ENCODE results near the gene CSRP2. TPM values are rescaled to one million over a fixed set of nuclear protein-coding genes. Genes with fewer than 3 reads are reported as not detected.

The CSRP2 gene
- total RNA-seq, 4 donors from 2014 or later: 10.1 to 24.4 (median 15.8) TPM

DNA sequence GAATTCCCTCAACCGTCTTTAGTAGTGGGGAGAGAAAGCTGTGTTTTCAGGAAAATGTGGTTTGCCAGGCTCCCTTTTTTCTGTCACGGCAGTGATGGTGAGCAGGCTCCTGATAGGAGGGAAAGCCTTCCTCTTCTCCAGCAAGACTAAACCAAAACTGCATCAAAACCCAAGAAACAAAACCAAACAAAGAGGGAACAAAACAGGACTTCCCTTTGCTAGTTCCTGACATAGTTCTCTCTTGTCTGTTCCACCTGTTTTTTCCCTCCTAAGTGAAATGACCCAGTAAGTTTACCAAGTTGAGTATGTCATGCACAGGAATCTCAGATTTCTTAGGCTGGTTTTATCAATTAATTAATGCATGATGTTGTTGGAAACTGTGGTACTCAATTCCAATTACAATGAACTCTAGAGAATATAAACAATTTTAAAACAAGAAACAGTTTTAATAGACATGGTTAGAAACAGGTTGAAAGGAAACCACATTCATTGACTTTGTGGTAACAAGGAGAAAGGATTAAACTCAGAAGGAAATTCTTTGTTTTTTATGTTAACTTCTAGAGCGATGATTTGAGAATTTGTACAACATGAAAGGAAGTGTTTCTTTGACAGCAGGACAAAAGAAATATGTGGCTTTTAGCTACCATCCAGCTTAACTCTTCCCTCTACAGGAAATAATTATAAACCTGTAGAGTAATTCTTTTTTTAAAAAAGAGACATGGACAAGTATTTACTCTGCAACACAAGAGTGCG lies 23.0 kb upstream of the CSRP2 start:
- DNase-seq (ENCODE audit: low spot score in 2 of 2): no peak
- H3K4me1 ChIP-seq: no peaks in the 10 kb centered on the region
- 64% methylated on average over 4 of the region's 4 CpGs for WGBS
- no peak for TF ChIP-seq EP300 (IDR thresholded peaks at IDR 0.05)
- no peak for TF ChIP-seq POLR2A (IDR thresholded peaks at IDR 0.05)
- TF ChIP-seq, protein P1, sequence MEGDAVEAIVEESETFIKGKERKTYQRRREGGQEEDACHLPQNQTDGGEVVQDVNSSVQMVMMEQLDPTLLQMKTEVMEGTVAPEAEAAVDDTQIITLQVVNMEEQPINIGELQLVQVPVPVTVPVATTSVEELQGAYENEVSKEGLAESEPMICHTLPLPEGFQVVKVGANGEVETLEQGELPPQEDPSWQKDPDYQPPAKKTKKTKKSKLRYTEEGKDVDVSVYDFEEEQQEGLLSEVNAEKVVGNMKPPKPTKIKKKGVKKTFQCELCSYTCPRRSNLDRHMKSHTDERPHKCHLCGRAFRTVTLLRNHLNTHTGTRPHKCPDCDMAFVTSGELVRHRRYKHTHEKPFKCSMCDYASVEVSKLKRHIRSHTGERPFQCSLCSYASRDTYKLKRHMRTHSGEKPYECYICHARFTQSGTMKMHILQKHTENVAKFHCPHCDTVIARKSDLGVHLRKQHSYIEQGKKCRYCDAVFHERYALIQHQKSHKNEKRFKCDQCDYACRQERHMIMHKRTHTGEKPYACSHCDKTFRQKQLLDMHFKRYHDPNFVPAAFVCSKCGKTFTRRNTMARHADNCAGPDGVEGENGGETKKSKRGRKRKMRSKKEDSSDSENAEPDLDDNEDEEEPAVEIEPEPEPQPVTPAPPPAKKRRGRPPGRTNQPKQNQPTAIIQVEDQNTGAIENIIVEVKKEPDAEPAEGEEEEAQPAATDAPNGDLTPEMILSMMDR (IDR thresholded peaks at IDR 0.05): no peak
- TF ChIP-seq POLR2AphosphoS5 (IDR thresholded peaks at IDR 0.05): no peak
- H3K36me3 ChIP-seq: no peaks in the 10 kb centered on the region
- no peak overlapping the region for H3K27ac ChIP-seq
- no peaks in the 10 kb centered on the region for H3K9me3 ChIP-seq
- no peak overlapping the region for H3K4me3 ChIP-seq
- H3K27me3 ChIP-seq: no peaks in the 10 kb centered on the region

DNA sequence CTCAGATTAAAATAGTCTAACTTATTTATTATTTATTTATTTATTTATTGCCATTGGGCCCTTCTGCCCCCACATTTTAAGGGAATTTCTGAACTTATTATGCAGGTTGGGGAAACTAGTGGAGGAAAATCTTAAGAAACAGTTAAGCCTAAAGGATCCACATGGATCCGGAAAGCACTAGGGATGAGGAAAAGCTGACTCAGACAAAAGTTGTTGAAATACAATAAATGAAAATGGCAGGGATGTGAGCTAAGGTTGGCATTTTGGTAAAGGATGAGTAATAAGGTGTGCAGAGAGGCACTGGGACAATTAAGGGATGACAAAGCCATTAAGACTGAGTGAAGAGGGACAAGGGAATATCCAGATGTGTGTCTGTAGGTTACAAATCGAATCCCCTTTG lies 20.7 kb upstream of the CSRP2 start:
- Histone ChIP-seq H3K9me3 (no peaks in the 10 kb centered on the region), H3K4me3 (no peak overlapping the region), H3K36me3 (no peaks in the 10 kb centered on the region), H3K27me3 (no peaks in the 10 kb centered on the region), H3K4me1 (no peaks in the 10 kb centered on the region), H3K27ac (no peak overlapping the region)
- WGBS: 91% methylated on average over 2 of the region's 2 CpGs
- no peak for TF ChIP-seq POLR2A (IDR thresholded peaks at IDR 0.05)
- TF ChIP-seq, protein P1 (IDR thresholded peaks at IDR 0.05): no peak
- TF ChIP-seq POLR2AphosphoS5 (IDR thresholded peaks at IDR 0.05): no peak
- no peak for DNase-seq (ENCODE audit: low spot score in 2 of 2)

DNA sequence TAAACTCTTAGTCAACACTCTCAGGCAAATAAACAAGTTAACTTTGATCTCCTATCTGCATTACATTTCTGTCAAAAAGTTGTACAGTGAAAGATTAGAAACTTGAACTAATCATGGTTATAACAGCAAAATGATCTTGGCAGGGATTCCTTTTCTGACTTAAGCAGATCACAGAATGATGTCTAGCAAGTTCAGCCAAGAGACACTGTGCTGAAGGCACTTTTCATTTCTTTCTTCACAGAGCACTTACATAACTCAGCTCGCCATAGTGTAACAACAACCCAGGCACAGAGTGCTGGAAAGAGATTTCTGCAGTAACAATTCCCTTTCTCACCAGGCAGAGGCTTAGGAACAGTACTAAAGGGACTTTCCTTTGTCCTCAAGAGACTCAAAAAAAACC lies 19.6 kb upstream of the CSRP2 start:
- Histone ChIP-seq H3K27me3 (no peaks in the 10 kb centered on the region), H3K4me1 (no peaks in the 10 kb centered on the region), H3K4me3 (no peak overlapping the region), H3K9me3 (no peaks in the 10 kb centered on the region), H3K36me3 (no peaks in the 10 kb centered on the region), H3K27ac (no peak overlapping the region)
- TF ChIP-seq, protein P1 (IDR thresholded peaks at IDR 0.05): no peak
- no peak for TF ChIP-seq EP300 (IDR thresholded peaks at IDR 0.05)
- no peak for TF ChIP-seq POLR2AphosphoS5 (IDR thresholded peaks at IDR 0.05)
- no peak for TF ChIP-seq POLR2A (IDR thresholded peaks at IDR 0.05)
- no peak for DNase-seq (ENCODE audit: low spot score in 2 of 2)
- 29% methylated on average over 1 of the region's 1 CpG for whole genome bisulfite sequencing

DNA sequence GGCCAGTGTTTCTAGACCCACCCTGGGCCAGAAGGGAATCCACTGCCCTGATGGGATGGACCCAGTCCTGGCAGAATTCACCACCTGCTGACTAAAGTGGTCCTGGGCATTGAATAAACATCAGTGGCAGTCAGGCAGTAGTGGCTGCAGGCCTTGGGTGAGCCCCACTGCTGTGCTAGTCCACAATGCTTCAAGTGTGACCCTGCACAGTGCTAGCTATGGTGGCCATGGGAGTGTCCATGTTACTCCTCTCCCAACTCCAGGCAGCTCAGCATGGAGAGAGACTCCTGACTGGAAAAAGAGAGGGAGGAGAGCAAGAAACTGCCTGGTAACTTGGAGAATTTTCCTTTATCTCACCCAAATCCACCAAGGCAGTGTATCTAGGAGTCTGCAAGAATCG lies 17.5 kb upstream of the CSRP2 start:
- H3K27me3 ChIP-seq: no peaks in the 10 kb centered on the region
- no peak for DNase-seq (ENCODE audit: low spot score in 2 of 2)
- TF ChIP-seq POLR2AphosphoS5 (IDR thresholded peaks at IDR 0.05) (no peak), POLR2A (IDR thresholded peaks at IDR 0.05) (no peak), EP300 (IDR thresholded peaks at IDR 0.05) (no peak)
- TF ChIP-seq, protein P1 (IDR thresholded peaks at IDR 0.05): no peak
- no peak overlapping the region for H3K27ac ChIP-seq
- H3K9me3 ChIP-seq: no peaks in the 10 kb centered on the region
- no peaks in the 10 kb centered on the region for H3K4me1 ChIP-seq
- 100% methylated on average over 1 of the region's 1 CpG for WGBS
- no peaks in the 10 kb centered on the region for H3K36me3 ChIP-seq
- H3K4me3 ChIP-seq: no peak overlapping the region

DNA sequence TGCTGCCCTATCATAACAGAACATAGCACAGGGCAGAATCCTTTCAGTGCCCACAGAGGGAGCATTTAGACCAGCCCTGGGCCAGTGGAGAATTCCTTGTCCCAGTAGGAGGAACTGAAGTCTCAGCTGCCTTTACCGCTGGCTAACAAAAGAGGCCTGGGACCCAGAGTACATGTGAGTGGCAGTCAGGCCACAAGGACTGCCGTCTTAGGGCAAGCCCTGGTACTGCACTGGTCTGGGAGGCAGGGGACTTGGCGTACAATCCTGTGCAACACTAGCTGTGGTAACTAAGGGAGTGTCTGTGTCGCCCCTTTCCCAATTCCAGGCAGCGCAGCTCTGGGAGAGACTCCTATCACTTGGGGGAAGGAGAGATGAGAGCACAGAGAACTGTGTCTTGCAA lies 17.0 kb upstream of the CSRP2 start:
- no peak for DNase-seq (ENCODE audit: low spot score in 2 of 2)
- Histone ChIP-seq H3K36me3 (no peaks in the 10 kb centered on the region), H3K4me3 (no peak overlapping the region), H3K9me3 (no peaks in the 10 kb centered on the region), H3K27me3 (no peaks in the 10 kb centered on the region), H3K4me1 (no peaks in the 10 kb centered on the region), H3K27ac (no peak overlapping the region)
- WGBS: 95% methylated on average over 3 of the region's 5 CpGs
- TF ChIP-seq EP300 (IDR thresholded peaks at IDR 0.05) (no peak), POLR2A (IDR thresholded peaks at IDR 0.05) (no peak), POLR2AphosphoS5 (IDR thresholded peaks at IDR 0.05) (no peak)
- TF ChIP-seq, protein P1 (IDR thresholded peaks at IDR 0.05): no peak

Measured in suprapubic skin (tissue), 4 donors.